ENCODE measurements around the gene ORC3. TPM values are rescaled to one million over a fixed set of nuclear protein-coding genes. Genes with fewer than 3 reads are reported as not detected.
"Not testable (repeated sequence)": the region's sequence is repeated elsewhere in the genome, so short reads cannot be mapped to it uniquely, and the experiment has no call there.

ORC3 gene
- total RNA-seq, 1 experiment from 2014 or later: 33.8 TPM

GRCh38 chr6:87600576-87600975 is 10.6 kb downstream of the ORC3 start:
- CTCF ChIA-PET: no interaction called here
- no peak for DNase-seq
- TF ChIP-seq, protein P1, sequence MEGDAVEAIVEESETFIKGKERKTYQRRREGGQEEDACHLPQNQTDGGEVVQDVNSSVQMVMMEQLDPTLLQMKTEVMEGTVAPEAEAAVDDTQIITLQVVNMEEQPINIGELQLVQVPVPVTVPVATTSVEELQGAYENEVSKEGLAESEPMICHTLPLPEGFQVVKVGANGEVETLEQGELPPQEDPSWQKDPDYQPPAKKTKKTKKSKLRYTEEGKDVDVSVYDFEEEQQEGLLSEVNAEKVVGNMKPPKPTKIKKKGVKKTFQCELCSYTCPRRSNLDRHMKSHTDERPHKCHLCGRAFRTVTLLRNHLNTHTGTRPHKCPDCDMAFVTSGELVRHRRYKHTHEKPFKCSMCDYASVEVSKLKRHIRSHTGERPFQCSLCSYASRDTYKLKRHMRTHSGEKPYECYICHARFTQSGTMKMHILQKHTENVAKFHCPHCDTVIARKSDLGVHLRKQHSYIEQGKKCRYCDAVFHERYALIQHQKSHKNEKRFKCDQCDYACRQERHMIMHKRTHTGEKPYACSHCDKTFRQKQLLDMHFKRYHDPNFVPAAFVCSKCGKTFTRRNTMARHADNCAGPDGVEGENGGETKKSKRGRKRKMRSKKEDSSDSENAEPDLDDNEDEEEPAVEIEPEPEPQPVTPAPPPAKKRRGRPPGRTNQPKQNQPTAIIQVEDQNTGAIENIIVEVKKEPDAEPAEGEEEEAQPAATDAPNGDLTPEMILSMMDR (IDR thresholded peaks at IDR 0.05; ENCODE audit: insufficient read depth in 1 of 2, low read depth in 1 of 2, low read length in 1 of 2, severe bottlenecking in 1 of 2, unreplicated experiment in 1 of 2): no peak
- H3K27ac Mint-ChIP-seq (ENCODE audit: unreplicated experiment): no peak overlapping the region
- POLR2A ChIA-PET: no interaction called here
- intact Hi-C loops (cut with micrococcal nuclease; ENCODE audit: unreplicated experiment): no loop called here
- H3K27me3 ChIP-seq (replicated peaks; ENCODE audit: control insufficient read depth, insufficient read depth, low read length): no peaks in the 10 kb centered on the region
- no TSS peak for BruUV-seq (replicated peaks)
- H3K9me3 ChIP-seq: no peaks in the 10 kb centered on the region
- peaks cover 1% of the 10 kb centered on the region; the same call in 1 of the 2 replicates for H3K36me3 ChIP-seq (ENCODE audit: control insufficient read depth, insufficient read depth, low read length)
- no peak overlapping the region for H3K4me3 Mint-ChIP-seq (ENCODE audit: unreplicated experiment)
- peaks cover 5% of the 10 kb centered on the region for H3K36me3 Mint-ChIP-seq (ENCODE audit: insufficient read depth, unreplicated experiment)
- no peaks in the 10 kb centered on the region for H3K9me3 Mint-ChIP-seq (ENCODE audit: unreplicated experiment)
- no peaks in the 10 kb centered on the region for H3K4me1 Mint-ChIP-seq (ENCODE audit: low read depth, unreplicated experiment)
- no peaks in the 10 kb centered on the region for H3K4me1 ChIP-seq
- no peaks in the 10 kb centered on the region for H3K27me3 Mint-ChIP-seq (ENCODE audit: insufficient read depth, unreplicated experiment)
- no peak overlapping the region for H3K4me3 ChIP-seq (ENCODE audit: low read depth, low read length)

DNA sequence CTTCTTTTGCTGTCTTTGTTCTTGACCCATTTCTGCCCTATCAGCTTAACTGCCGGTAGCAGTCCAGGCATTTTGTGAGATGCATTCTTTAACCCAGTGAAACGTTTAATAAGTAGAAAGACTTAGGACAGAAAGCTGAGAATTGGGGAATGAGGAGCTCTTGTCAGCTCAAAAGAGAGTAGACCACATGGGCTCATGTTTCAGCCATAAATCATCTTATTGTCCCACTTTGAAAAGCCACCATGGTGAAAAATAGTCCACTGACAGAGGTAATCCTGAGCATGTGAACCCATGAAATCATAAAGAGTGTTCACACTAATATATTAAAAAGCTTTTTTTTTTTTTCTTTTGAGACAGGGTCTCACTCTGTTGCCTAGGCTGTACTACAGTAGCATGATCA is 16.3 kb downstream of the ORC3 start:
- Mint-ChIP-seq H3K4me3 (ENCODE audit: unreplicated experiment) (no peak overlapping the region), H3K27ac (ENCODE audit: unreplicated experiment) (no peak overlapping the region), H3K36me3 (ENCODE audit: insufficient read depth, unreplicated experiment) (peaks cover 11% of the 10 kb centered on the region), H3K9me3 (ENCODE audit: unreplicated experiment) (no peaks in the 10 kb centered on the region), H3K4me1 (ENCODE audit: low read depth, unreplicated experiment) (no peaks in the 10 kb centered on the region), H3K27me3 (ENCODE audit: insufficient read depth, unreplicated experiment) (no peaks in the 10 kb centered on the region)
- TF ChIP-seq, protein P1 (IDR thresholded peaks at IDR 0.05; ENCODE audit: insufficient read depth in 1 of 2, low read depth in 1 of 2, low read length in 1 of 2, severe bottlenecking in 1 of 2, unreplicated experiment in 1 of 2): no peak
- Histone ChIP-seq H3K36me3 (ENCODE audit: control insufficient read depth, insufficient read depth, low read length) (no peaks in the 10 kb centered on the region), H3K27me3 (replicated peaks; ENCODE audit: control insufficient read depth, insufficient read depth, low read length) (no peaks in the 10 kb centered on the region), H3K4me3 (ENCODE audit: low read depth, low read length) (no peak overlapping the region), H3K4me1 (no peaks in the 10 kb centered on the region), H3K9me3 (no peaks in the 10 kb centered on the region)
- DNase-seq: no peak
- BruUV-seq (replicated peaks): no TSS peak
- intact Hi-C loops (cut with micrococcal nuclease; ENCODE audit: unreplicated experiment): no loop called here
- CTCF ChIA-PET: no interaction called here
- POLR2A ChIA-PET: no interaction called here

DNA sequence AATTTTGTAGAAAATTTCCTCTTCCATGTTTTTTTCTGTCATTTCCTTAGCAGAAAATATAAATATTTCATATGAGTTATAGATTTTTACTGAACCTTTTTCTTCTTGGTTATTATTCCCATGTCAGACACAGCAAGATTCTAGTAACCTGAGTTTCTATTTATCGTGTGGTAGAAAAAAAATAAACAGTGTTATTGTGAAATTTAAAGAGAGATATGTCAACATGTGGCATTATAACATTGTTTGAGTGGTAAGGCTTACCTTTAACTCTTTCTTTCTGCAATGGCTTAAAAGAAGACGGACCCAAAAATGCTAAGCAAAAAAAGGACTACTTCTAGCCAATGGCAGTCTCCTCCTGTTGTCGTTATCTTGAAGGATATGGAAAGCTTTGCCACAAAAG is 18.9 kb downstream of the ORC3 start:
- no peaks in the 10 kb centered on the region for H3K4me1 ChIP-seq
- H3K36me3 ChIP-seq (ENCODE audit: control insufficient read depth, insufficient read depth, low read length): no peaks in the 10 kb centered on the region
- no peaks in the 10 kb centered on the region for H3K9me3 ChIP-seq
- no peaks in the 10 kb centered on the region for H3K27me3 ChIP-seq (replicated peaks; ENCODE audit: control insufficient read depth, insufficient read depth, low read length)
- H3K36me3 Mint-ChIP-seq (ENCODE audit: insufficient read depth, unreplicated experiment): peaks cover 28% of the 10 kb centered on the region
- ChIA-PET POLR2A (no interaction called here), CTCF (no interaction called here)
- TF ChIP-seq, protein P1 (IDR thresholded peaks at IDR 0.05; ENCODE audit: insufficient read depth in 1 of 2, low read depth in 1 of 2, low read length in 1 of 2, severe bottlenecking in 1 of 2, unreplicated experiment in 1 of 2): no peak
- no peaks in the 10 kb centered on the region for H3K4me1 Mint-ChIP-seq (ENCODE audit: low read depth, unreplicated experiment)
- no peaks in the 10 kb centered on the region for H3K9me3 Mint-ChIP-seq (ENCODE audit: unreplicated experiment)
- no peak for DNase-seq
- H3K4me3 ChIP-seq (ENCODE audit: low read depth, low read length): no peak overlapping the region
- no peak overlapping the region for H3K4me3 Mint-ChIP-seq (ENCODE audit: unreplicated experiment)
- H3K27me3 Mint-ChIP-seq (ENCODE audit: insufficient read depth, unreplicated experiment): no peaks in the 10 kb centered on the region
- BruUV-seq (replicated peaks): no TSS peak
- no peak overlapping the region for H3K27ac Mint-ChIP-seq (ENCODE audit: unreplicated experiment)
- intact Hi-C loops (cut with micrococcal nuclease; ENCODE audit: unreplicated experiment): no loop called here

- H3K4me3 ChIP-seq (ENCODE audit: low read depth, low read length); CTCF ChIA-PET: not testable (repeated sequence)
These were observed 23.1 kb downstream of the ORC3 start for GRCh38 chr6:87613018-87613417.

More at GRCh38 chr6:87613018-87613417, 23.1 kb downstream of the ORC3 start:
- H3K4me1 ChIP-seq; H3K36me3 ChIP-seq (ENCODE audit: control insufficient read depth, insufficient read depth, low read length); H3K27me3 ChIP-seq (replicated peaks; ENCODE audit: control insufficient read depth, insufficient read depth, low read length); H3K9me3 Mint-ChIP-seq (ENCODE audit: unreplicated experiment); H3K4me3 Mint-ChIP-seq (ENCODE audit: unreplicated experiment); H3K9me3 ChIP-seq; H3K4me1 Mint-ChIP-seq (ENCODE audit: low read depth, unreplicated experiment); intact Hi-C loops (cut with micrococcal nuclease; ENCODE audit: unreplicated experiment); H3K27ac Mint-ChIP-seq (ENCODE audit: unreplicated experiment); DNase-seq; BruUV-seq (replicated peaks); H3K27me3 Mint-ChIP-seq (ENCODE audit: insufficient read depth, unreplicated experiment); POLR2A ChIA-PET: not testable (repeated sequence)
- H3K36me3 Mint-ChIP-seq (ENCODE audit: insufficient read depth, unreplicated experiment): peaks cover 45% of the 10 kb centered on the region

Data from Caco-2 (cell line).